Jurkat, Clone E6-1 (cell line): ENCODE measurements around the gene NOTCH3. TPM values are rescaled to one million over a fixed set of nuclear protein-coding genes. Genes with fewer than 3 reads are reported as not detected.

Source experiments
- DNase-seq: peaks from one replicate; pipeline ENCODE4 v3.0.0-alpha.2; 2011; ENCODE audit warnings: low read depth, low spot score
- H3K4me3 ChIP-seq: 2 replicates; pipeline ENCODE4 v1.5.1; 2011; ENCODE audit warnings: mild to moderate bottlenecking, low read length, control low read depth, moderate library complexity
- polyA plus RNA-seq: library from polyadenylated mRNA; unstranded; fragments of >200 nt; gene quantifications from one replicate; pipeline ENCODE4 v1.2.1, GENCODE V29; 2012; ENCODE audit warnings: missing spikeins; ENCODE audit not compliant: insufficient read length, insufficient read depth

NOTCH3 gene
- 18.3 TPM for polyA plus RNA-seq

DNA sequence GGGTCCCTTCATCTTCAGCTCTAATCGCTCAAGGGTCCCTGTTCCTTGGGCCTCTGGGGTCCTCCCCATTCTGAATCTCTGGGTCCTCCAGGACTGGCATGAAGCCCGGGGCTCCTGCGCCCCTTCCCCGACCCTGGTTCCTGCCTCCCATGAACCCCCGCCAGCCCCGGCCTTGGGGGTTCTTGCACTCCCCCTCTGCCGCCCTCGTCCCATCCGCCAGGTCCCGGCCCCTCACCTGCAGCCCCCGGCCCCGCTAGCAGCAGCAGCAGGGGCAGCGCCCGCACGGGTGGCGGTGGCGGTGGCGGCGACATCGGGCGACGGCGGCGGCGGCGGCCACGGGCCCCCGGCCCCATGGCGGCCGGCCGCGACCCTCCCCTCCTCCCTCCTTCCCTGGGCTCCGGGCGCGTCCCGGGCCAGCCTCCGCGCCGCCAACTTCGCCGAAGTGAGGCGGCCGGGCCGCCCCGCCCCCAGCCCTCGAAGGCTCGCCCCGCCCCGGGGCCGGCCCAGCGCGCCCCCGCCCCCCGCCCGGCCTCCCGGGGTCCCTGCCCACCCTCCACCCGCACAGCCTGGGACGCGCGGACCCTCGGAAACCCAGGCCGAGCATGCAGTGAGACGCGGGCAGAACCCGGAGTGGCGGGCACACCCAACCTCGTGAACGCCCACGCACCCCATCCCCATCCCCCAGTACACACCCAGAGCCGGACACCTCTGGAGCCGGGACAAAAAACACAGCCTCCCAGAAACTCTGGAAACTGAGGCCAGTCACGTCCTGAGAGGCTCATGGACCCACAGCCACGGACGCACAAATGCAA is at the start of gene NOTCH3:
Gene NOTCH3, minus strand, starts transcription at position 443 of the 812 bp plus-strand sequence. Its CDS starts 90 bp downstream, at position 353.
- no peak for DNase-seq
- peak within 1 kb of the TSS; percentile 75 for H3K4me3 ChIP-seq

- DNase-seq, result no peak
- no peak overlapping the region for H3K4me3 ChIP-seq
Observed at GRCh38 chr19:15250640-15250993, 49.8 kb upstream of the NOTCH3 start.

DNA sequence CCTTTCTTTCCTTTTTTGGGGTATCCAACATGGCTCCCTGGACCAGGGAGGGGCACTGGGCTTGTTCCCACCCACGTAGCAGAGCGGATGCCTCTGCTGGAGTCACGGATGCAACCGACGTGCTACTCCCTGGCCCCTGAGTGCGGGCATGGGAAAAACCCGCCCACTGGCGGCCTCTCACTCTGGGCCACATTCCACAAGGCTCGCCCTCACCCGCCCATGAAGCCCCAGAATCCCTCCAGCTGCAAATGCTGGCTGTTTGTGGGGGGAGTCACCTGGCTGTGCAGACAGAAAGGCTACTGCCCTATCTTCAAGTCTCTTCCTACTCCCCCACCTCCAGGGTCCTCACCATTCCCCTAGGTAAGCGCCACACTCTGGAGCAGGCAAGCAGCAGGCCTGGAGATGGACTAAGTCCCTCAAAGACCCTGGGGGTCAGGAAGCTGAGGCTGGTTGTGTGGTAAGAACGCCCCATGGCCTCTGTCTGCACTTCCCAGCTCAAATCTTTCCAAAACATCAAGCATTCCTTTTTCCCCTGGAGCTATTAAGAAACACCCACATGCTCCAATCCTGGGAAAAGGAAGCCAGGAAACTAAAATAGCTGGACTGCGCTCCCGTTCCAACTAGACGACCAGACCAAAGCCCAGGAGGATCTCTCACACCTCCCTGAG is 49.3 kb upstream of the NOTCH3 start:
- no peak overlapping the region for H3K4me3 ChIP-seq
- DNase-seq, result no peak

DNA sequence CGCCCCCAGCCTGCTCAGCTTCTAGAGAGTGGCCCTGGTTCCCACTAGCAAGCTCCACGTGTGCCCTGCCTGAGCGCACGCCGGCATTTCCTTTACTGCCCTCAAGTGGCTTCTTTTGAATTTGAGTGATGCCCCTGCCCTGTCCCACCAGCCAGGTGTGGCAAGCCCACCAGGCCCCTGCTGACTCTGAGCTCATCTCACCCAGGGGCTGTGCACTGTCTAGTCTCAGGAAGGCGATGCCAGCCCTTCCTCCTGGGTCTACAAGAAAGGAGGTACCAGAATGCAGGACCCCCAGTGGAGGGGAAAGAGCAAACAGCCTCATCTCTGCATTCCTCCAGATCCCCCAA is 48.7 kb upstream of the NOTCH3 start:
- no peak overlapping the region for H3K4me3 ChIP-seq
- no peak for DNase-seq

GRCh38 chr19:15248648-15249527 is 48.1 kb upstream of the NOTCH3 start:
- no peak overlapping the region for H3K4me3 ChIP-seq
- no peak for DNase-seq

- H3K4me3 ChIP-seq, result no peak overlapping the region
Observed at GRCh38 chr19:15248106-15248505, 47.3 kb upstream of the NOTCH3 start.

GRCh38 chr19:15247107-15248014 is 46.6 kb upstream of the NOTCH3 start:
- no peak overlapping the region for H3K4me3 ChIP-seq
- DNase-seq, result no peak

More at GRCh38 chr19:15248106-15248505, 47.3 kb upstream of the NOTCH3 start:
- no peak for DNase-seq

DNA sequence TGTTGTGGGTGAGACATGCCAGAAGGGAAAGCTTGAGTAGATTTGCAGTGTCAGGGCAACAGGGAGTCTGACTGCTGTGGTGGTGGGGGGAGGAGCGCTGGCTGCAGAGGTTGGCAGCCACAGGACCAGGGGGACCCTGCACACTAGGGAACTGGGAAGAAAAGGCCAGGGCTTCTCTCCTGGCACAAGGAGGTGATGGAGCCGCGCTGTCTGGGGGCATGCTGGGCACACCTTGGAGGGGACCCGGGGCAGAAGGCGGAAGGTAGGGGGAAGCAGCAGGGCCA is 45.3 kb upstream of the NOTCH3 start:
- H3K4me3 ChIP-seq, result no peak overlapping the region
- DNase-seq, result no peak

GRCh38 chr19:15245370-15246197 is 44.8 kb upstream of the NOTCH3 start:
- no peak overlapping the region for H3K4me3 ChIP-seq
- no peak for DNase-seq

DNA sequence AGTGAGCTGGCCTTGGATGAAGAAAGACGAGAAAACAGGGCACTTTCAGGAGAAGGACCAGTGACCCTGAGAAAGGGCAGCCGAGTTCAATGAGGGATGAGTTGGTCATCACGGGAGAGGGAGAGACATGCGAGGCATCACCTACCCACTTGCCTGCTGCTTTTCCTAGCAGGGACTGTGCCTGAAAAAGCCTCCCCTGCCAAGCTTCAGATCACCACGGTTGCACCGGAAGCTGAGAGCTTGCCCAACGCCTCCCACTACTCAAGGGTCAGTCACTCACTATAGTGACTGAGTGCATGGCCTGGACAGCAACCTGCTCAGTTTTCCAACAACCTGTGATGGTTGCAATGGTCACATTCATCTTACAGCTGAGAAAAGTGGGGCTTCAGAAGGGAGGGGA is 44.0 kb upstream of the NOTCH3 start:
- H3K4me3 ChIP-seq, result no peak overlapping the region
- no peak for DNase-seq

DNA sequence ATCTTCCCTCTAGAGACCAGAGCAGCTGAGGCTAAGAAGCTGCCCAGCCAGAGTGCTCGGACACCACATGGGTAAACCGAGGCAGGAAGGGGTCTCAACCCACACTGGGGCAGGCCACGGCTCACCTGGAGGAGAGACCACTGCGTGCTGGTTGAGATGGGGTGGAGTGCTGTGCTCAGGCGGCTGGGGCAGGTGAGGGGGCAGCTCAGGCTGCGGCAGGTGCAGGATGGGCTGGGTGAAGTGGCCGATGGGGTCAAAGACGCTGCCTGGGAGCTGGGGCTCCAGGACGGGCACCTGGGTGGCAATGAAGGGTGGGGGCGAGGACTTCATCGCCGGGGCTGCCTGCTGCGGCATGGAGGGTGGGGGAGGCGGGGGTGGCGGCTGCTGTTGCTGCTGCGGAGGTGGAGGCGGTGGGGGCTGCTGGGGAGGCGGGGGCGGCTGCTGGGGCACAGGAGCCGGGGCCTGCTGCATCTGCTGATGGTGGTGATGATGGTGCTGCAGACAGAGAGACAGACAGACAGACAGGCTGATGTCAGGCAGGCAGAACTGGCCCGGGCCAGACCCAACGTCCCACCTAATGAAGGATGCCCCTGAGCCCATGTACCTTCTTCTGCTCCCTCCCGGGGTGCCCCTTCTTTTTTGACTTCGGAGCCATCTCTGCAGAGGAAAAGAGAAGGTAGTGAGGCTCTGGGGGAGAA is 43.5 kb upstream of the NOTCH3 start:
- no peak overlapping the region for H3K4me3 ChIP-seq
- DNase-seq, result no peak

GRCh38 chr19:15243236-15243957 is 42.6 kb upstream of the NOTCH3 start:
- H3K4me3 ChIP-seq, result no peak overlapping the region
- no peak for DNase-seq

- no peak overlapping the region for H3K4me3 ChIP-seq
- no peak for DNase-seq
Observed at GRCh38 chr19:15241259-15241910, 40.6 kb upstream of the NOTCH3 start.

DNA sequence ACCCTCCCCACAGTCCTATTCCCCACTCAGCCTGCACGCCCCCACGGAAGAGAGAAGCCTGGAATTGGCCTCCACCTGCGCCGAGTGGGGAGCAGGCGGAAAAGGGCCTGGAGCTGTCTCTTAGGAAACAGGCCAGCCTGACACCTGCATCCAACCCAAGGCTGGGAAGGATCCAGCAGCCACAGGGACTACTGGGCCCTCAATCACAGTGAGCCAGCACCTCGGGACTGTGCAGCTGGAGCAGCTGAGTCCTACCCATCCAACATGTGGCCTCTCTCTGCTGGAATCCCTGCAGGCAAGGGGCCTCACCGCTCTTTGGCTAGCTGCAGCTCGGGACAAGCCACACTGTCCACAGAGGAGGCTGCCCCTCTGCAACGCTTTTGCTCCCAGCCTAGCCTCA is 39.7 kb upstream of the NOTCH3 start:
- DNase-seq, result no peak

DNA sequence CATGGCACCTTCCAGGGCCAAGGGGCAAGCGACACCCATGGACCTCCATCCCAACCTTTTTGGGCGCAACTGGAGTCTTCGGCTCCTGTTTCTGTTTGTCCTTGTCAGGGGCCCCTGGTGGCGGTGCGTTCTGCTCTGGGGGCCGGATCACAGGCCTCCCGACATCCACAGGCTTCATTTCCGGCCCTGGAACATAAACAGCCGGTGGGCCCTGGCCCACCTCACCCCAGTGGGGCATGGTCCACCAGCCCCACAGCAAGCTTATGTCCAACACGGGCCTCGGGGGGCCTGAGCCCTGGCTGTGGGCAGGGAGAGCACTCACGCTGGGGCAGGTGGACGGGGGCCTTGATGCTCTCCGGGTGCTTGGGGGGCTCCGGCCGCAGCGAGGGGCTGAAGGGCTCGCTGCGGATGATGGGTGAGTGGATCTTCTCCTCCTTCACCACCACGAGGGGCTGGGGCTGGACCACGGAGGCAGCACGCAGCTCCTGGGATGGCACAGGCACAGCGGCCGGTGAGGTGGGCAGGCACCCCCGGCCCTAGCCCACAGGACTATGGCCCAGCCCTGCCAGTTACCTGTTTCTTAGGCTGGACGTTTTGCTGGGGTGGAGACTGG is 38.6 kb upstream of the NOTCH3 start:
- DNase-seq, result no peak
- no peak overlapping the region for H3K4me3 ChIP-seq

More for the DNA sequence above, 39.7 kb upstream of the NOTCH3 start:
- H3K4me3 ChIP-seq, result no peak overlapping the region

DNA sequence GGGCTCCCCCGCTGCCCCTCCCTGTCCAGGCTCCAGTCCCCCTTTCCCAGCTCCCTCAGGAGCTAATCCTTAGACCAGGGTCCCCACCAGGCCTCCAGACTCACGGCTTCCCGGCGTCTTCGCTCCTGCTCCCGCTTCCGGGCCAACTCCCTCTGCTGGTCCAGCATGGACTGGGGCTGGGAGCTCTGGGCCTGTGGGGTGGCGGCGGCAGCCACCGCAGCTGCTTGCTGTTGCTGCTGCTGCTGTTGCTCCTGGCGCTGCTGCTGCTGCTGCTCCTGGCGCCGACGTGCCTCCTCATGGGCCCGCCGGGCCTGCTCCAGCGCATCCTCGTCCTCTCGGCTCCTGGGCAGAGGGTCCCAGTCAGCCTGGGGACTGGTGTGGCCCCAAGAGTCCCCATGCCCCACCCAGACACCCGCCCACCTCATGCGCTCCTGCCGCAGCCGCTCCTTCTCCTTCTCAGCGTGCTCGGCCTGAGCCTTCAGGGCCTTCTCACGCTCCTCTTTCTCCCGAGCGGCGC is 37.9 kb upstream of the NOTCH3 start:
- no peak overlapping the region for H3K4me3 ChIP-seq
- DNase-seq, result no peak
